ENCODE data around the gene GATAD2B. TPM values are rescaled to one million over a fixed set of nuclear protein-coding genes. Genes with fewer than 3 reads are reported as not detected.

The GATAD2B gene
- total and polyA plus RNA-seq, 2 donors (not counting 1 experiment from before 2014, with no cell fraction given): 4.8 to 5.2 TPM

DNA sequence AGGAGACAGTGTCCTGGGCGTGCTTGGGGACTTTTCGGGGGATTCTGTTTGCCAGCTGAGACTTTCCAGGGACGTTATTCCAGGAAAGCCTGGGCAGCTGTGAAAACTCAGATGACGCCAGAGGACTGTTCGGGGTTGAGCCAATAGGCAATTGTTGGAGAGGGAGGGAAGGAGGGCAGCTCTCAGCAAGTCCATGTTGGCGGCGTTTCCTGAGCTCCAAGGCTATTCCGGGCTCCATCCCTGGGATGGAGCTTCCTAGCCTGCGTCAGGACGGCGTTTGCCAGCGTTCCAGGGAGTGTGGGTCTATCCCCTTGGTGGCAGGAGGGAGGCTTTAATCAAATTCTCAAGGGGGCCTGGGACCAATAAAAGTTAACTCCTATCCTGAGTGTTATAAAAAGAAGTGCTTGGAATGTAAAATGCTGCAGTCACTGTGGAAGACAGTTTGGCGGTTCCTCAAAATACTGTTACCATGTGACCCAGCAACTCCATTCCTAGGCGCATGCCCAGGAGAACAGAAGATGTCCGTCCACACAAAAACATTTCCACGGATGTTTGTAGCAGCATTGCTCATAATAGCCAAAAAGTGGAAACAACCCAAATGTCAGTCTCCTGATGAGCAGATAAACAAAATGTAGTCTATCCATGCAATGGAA lies 132.3 kb downstream of the GATAD2B start:
- Histone ChIP-seq H2AFZ (ENCODE audit: low read length) (peak overlapping the region; percentile 75), H4K20me1 (ENCODE audit: control insufficient read depth, extremely low read depth, insufficient read depth, low read length) (no peaks in the 10 kb centered on the region), H3K79me2 (ENCODE audit: control insufficient read depth, insufficient read depth, low read length) (no peaks in the 10 kb centered on the region), H3K27me3 (ENCODE audit: control insufficient read depth, insufficient read depth, low read length) (no peaks in the 10 kb centered on the region), H3K4me3 (replicated peaks in 1 of 4; ENCODE audit: control extremely low read depth in 1 of 4, insufficient read depth in 1 of 4, low read depth in 3 of 4, low read length in 4 of 4) (peak overlapping the region; percentile 24 to 56 (median 43)), H3K9me3 (ENCODE audit: control insufficient read depth, insufficient read depth, low read depth, low read length) (no peaks in the 10 kb centered on the region), H3K27ac (ENCODE audit: insufficient read depth, low read length) (peak overlapping the region; percentile 98), H3K36me3 (ENCODE audit: control insufficient read depth, insufficient read depth, low read length) (no peaks in the 10 kb centered on the region), H3K4me1 (ENCODE audit: control insufficient read depth, extremely low read depth, insufficient read depth, low read length) (peaks cover 18% of the 10 kb centered on the region), H3K4me2 (ENCODE audit: extremely low read depth, insufficient read depth, low read length) (peak overlapping the region; percentile 64), H3K9ac (ENCODE audit: insufficient read depth, low read length) (peak overlapping the region; percentile 65)
- TF ChIP-seq, protein P1, sequence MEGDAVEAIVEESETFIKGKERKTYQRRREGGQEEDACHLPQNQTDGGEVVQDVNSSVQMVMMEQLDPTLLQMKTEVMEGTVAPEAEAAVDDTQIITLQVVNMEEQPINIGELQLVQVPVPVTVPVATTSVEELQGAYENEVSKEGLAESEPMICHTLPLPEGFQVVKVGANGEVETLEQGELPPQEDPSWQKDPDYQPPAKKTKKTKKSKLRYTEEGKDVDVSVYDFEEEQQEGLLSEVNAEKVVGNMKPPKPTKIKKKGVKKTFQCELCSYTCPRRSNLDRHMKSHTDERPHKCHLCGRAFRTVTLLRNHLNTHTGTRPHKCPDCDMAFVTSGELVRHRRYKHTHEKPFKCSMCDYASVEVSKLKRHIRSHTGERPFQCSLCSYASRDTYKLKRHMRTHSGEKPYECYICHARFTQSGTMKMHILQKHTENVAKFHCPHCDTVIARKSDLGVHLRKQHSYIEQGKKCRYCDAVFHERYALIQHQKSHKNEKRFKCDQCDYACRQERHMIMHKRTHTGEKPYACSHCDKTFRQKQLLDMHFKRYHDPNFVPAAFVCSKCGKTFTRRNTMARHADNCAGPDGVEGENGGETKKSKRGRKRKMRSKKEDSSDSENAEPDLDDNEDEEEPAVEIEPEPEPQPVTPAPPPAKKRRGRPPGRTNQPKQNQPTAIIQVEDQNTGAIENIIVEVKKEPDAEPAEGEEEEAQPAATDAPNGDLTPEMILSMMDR (conservative IDR thresholded peaks at IDR 0.05 in 1 of 2, IDR thresholded peaks at IDR 0.05 in 1 of 2; ENCODE audit: low read depth in 1 of 2, low read length in 2 of 2): no peak
- no peak for TF ChIP-seq EZH2 (IDR thresholded peaks at IDR 0.05; ENCODE audit: low read length, missing control alignments)
- peak; percentile 65 to 93 for DNase-seq (ENCODE audit: low read depth in 2 of 2)

DNA sequence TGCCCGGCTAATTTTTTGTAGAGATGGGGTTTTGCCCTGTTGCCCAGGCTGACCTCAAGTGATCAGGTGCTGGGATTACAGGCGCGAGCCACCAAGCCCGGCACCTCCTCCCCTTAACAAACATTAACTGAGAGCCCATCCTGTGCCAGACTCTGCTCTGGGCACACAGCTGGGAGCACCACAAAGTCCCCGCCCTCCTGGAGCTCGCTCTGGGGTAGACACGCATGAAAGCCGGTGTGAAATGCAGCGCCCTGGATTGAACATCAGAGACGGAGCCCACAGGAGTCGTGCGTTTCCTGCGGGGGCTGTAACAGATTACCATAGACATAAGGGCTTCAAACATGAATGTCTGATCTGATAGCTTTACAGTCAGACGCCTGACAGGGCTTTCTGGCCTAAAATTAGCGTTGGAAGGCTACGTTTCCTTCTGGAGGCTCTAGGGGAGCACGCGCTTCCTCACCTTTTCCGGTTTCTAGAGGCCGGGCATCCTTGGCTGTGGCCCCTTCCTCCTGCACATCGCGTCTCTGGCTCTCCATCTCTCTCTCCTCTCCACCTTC lies 133.2 kb downstream of the GATAD2B start:
- no peak for DNase-seq (ENCODE audit: low read depth in 2 of 2)
- no peaks in the 10 kb centered on the region for H4K20me1 ChIP-seq (ENCODE audit: control insufficient read depth, extremely low read depth, insufficient read depth, low read length)
- TF ChIP-seq, protein P1 (conservative IDR thresholded peaks at IDR 0.05 in 1 of 2, IDR thresholded peaks at IDR 0.05 in 1 of 2; ENCODE audit: low read depth in 1 of 2, low read length in 2 of 2): no peak
- TF ChIP-seq EZH2 (IDR thresholded peaks at IDR 0.05; ENCODE audit: low read length, missing control alignments): no peak
- peak overlapping the region in 1 of 4 experiments; percentile 56 for H3K4me3 ChIP-seq (replicated peaks in 1 of 4; ENCODE audit: control extremely low read depth in 1 of 4, insufficient read depth in 1 of 4, low read depth in 3 of 4, low read length in 4 of 4)
- peak overlapping the region; percentile 56 for H2AFZ ChIP-seq (ENCODE audit: low read length)
- no peaks in the 10 kb centered on the region for H3K27me3 ChIP-seq (ENCODE audit: control insufficient read depth, insufficient read depth, low read length)
- H3K4me2 ChIP-seq (ENCODE audit: extremely low read depth, insufficient read depth, low read length): peak overlapping the region; percentile 64
- no peaks in the 10 kb centered on the region for H3K79me2 ChIP-seq (ENCODE audit: control insufficient read depth, insufficient read depth, low read length)
- H3K27ac ChIP-seq (ENCODE audit: insufficient read depth, low read length): peak overlapping the region; percentile 98
- peak overlapping the region; percentile 65 for H3K9ac ChIP-seq (ENCODE audit: insufficient read depth, low read length)
- H3K4me1 ChIP-seq (ENCODE audit: control insufficient read depth, extremely low read depth, insufficient read depth, low read length): peaks cover 18% of the 10 kb centered on the region
- no peaks in the 10 kb centered on the region for H3K36me3 ChIP-seq (ENCODE audit: control insufficient read depth, insufficient read depth, low read length)
- H3K9me3 ChIP-seq (ENCODE audit: control insufficient read depth, insufficient read depth, low read depth, low read length): no peaks in the 10 kb centered on the region

DNA sequence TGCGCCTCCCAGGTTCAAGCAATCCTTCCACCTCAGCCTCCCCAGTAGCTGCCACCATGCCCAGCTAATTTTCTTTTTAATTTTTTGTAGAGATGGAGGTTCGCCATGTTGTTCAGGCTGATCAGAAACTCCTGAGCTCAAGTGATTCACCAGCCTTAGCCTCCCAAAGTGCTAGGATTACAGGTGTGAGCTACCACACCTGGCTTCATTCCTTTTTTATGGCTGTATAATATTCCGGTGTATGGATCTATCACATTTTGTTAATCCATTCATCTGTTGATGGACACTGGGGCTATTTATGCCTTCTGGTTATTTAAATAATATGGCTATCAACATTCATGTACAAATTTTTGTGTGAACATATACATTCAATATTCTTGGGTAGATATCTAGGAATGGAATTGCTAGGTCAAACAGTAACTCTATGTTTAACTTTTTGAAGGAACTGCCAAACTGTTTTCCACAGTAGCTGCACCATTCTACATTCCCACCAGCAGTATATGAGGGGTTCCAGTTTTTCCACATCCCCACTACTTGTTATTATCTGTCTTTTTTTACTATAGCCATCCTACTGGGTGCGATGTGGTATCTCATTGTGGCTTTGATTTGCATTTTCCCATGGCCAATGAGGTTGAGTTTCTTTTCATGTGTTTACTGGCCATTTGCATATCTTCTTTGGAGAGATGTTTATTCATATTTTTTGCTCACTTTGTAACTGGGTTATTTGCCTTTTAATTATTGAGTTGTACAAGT lies 136.6 kb downstream of the GATAD2B start:
- H4K20me1 ChIP-seq (ENCODE audit: control insufficient read depth, extremely low read depth, insufficient read depth, low read length): no peaks in the 10 kb centered on the region
- TF ChIP-seq EZH2 (IDR thresholded peaks at IDR 0.05; ENCODE audit: low read length, missing control alignments): no peak
- TF ChIP-seq, protein P1 (conservative IDR thresholded peaks at IDR 0.05 in 1 of 2, IDR thresholded peaks at IDR 0.05 in 1 of 2; ENCODE audit: low read depth in 1 of 2, low read length in 2 of 2): no peak
- DNase-seq (ENCODE audit: low read depth in 2 of 2): no peak
- no peaks in the 10 kb centered on the region for H3K79me2 ChIP-seq (ENCODE audit: control insufficient read depth, insufficient read depth, low read length)
- no peak overlapping the region for H3K27ac ChIP-seq (ENCODE audit: insufficient read depth, low read length)
- H3K4me1 ChIP-seq (ENCODE audit: control insufficient read depth, extremely low read depth, insufficient read depth, low read length): peaks cover 12% of the 10 kb centered on the region
- no peaks in the 10 kb centered on the region for H3K27me3 ChIP-seq (ENCODE audit: control insufficient read depth, insufficient read depth, low read length)
- no peak overlapping the region for H3K4me3 ChIP-seq (replicated peaks in 1 of 4; ENCODE audit: control extremely low read depth in 1 of 4, insufficient read depth in 1 of 4, low read depth in 3 of 4, low read length in 4 of 4)
- no peak overlapping the region for H3K9ac ChIP-seq (ENCODE audit: insufficient read depth, low read length)
- no peak overlapping the region for H3K4me2 ChIP-seq (ENCODE audit: extremely low read depth, insufficient read depth, low read length)
- H3K9me3 ChIP-seq (ENCODE audit: control insufficient read depth, insufficient read depth, low read depth, low read length): no peaks in the 10 kb centered on the region
- H2AFZ ChIP-seq (ENCODE audit: low read length): no peak overlapping the region
- no peaks in the 10 kb centered on the region for H3K36me3 ChIP-seq (ENCODE audit: control insufficient read depth, insufficient read depth, low read length)

All from fibroblast of lung (primary cell).